ENCODE measurements around the gene PLP1. TPM values are rescaled to one million over a fixed set of nuclear protein-coding genes. Genes with fewer than 3 reads are reported as not detected.

PLP1 gene
- total RNA-seq, 3 donors from 2014 or later, result 3.7 to 65.0 (median 4.9) TPM

GRCh38 chrX:103774070-103774642 lies 2.5 kb upstream of the PLP1 start:
- no peaks in the 10 kb centered on the region for H3K36me3 ChIP-seq (ENCODE audit: low read depth)
- H3K4me3 ChIP-seq, result no peak overlapping the region
- intact Hi-C loops (cut with DNase I, micrococcal nuclease), result no loop called here
- H3K4me1 ChIP-seq (ENCODE audit: low read depth), result no peaks in the 10 kb centered on the region
- no peaks in the 10 kb centered on the region for H3K9me3 ChIP-seq
- DNase-seq, result peak in 1 of 3 donors; percentile 5
- ATAC-seq, result peak; percentile 78
- peak; percentile 36 for TF ChIP-seq CTCF (IDR thresholded peaks at IDR 0.05)

- H3K36me3 ChIP-seq (ENCODE audit: low read depth), result no peaks in the 10 kb centered on the region
- intact Hi-C loops (cut with DNase I, micrococcal nuclease), result no loop called here
- no peaks in the 10 kb centered on the region for H3K9me3 ChIP-seq
- no peak overlapping the region for H3K4me3 ChIP-seq
- TF ChIP-seq CTCF (IDR thresholded peaks at IDR 0.05), result no peak
- no peak for DNase-seq
- H3K4me1 ChIP-seq (ENCODE audit: low read depth), result no peaks in the 10 kb centered on the region
- no peak for ATAC-seq
These were observed 2.6 kb downstream of the PLP1 start for GRCh38 chrX:103779141-103779789.

GRCh38 chrX:103780336-103781061 lies 3.9 kb downstream of the PLP1 start:
- Histone ChIP-seq H3K36me3 (ENCODE audit: low read depth) (no peaks in the 10 kb centered on the region), H3K4me1 (ENCODE audit: low read depth) (no peaks in the 10 kb centered on the region), H3K4me3 (no peak overlapping the region), H3K9me3 (no peaks in the 10 kb centered on the region)
- no peak for ATAC-seq
- intact Hi-C loops (cut with DNase I, micrococcal nuclease), result no loop called here
- TF ChIP-seq CTCF (IDR thresholded peaks at IDR 0.05), result no peak
- DNase-seq, result no peak

- no peak for DNase-seq
- no peak overlapping the region for H3K4me3 ChIP-seq
- H3K9me3 ChIP-seq, result no peaks in the 10 kb centered on the region
- intact Hi-C loops (cut with DNase I, micrococcal nuclease), result no loop called here
- TF ChIP-seq CTCF (IDR thresholded peaks at IDR 0.05), result no peak
- no peaks in the 10 kb centered on the region for H3K36me3 ChIP-seq (ENCODE audit: low read depth)
- no peaks in the 10 kb centered on the region for H3K4me1 ChIP-seq (ENCODE audit: low read depth)
- no peak for ATAC-seq
These were observed 4.4 kb downstream of the PLP1 start for GRCh38 chrX:103781062-103781402.

- ATAC-seq, result no peak
- no peaks in the 10 kb centered on the region for H3K36me3 ChIP-seq (ENCODE audit: low read depth)
- no peaks in the 10 kb centered on the region for H3K9me3 ChIP-seq
- intact Hi-C loops (cut with DNase I, micrococcal nuclease), result no loop called here
- no peak overlapping the region for H3K4me3 ChIP-seq
- DNase-seq, result no peak
- TF ChIP-seq CTCF (IDR thresholded peaks at IDR 0.05), result no peak
- no peaks in the 10 kb centered on the region for H3K4me1 ChIP-seq (ENCODE audit: low read depth)
These were observed 5.1 kb downstream of the PLP1 start for GRCh38 chrX:103781706-103782105.
